B cell (primary cell): ENCODE results near the gene PCSK2. TPM values are rescaled to one million over a fixed set of nuclear protein-coding genes. Genes with fewer than 3 reads are reported as not detected.

ENCODE experiments used
- ATAC-seq: fragments of 200-7000 bp; cut with Tn5 transposase; one replicate; pipeline ENCODE4 v1.10.0; 2021; ENCODE audit warnings: low read depth, mild to moderate bottlenecking, moderate number of reproducible peaks, moderate library complexity
- CTCF ChIA-PET: fragments of 350-600 bp; sonication (Branson Sonifier 250); formaldehyde crosslinking; loops from one replicate; lab custom pipeline; 2021; ENCODE audit warnings: antibody characterized with exemption, inconsistent platforms; lab: Charles Lee
- POLR2A ChIA-PET: fragments of 350-600 bp; sonication (Branson Sonifier 250); formaldehyde crosslinking; loops from one replicate; lab custom pipeline; 2021; ENCODE audit warnings: antibody characterized with exemption; lab: Charles Lee
- DNase-seq: peaks from one replicate; pipeline ENCODE4 v3.0.0; 2013
- H2AFZ ChIP-seq: 2 replicates; pipeline ENCODE4 v1.6.1; 2012; ENCODE audit warnings: mild to moderate bottlenecking, low read depth, low read length; ENCODE audit not compliant: insufficient read depth, poor library complexity, severe bottlenecking
- H3K27ac ChIP-seq, 2 donors: 1 replicate in 1 of 2; 2 replicates in 1 of 2; pipeline ENCODE4 v1.5.1; 2012 to 2013; ENCODE audit warnings: low read length in 2 of 2, mild to moderate bottlenecking in 2 of 2, moderate library complexity in 1 of 2
- H3K27me3 ChIP-seq, 4 experiments: fragments of 200-600 bp in 1 of 4; sonication (generic) in 1 of 4; replicated peaks in 1 of 4; 1 replicate in 2 of 4; 2 replicates in 2 of 4; pipeline versions ENCODE4 v1.6.1 to v1.7.0; 2013 to 2016; ENCODE audit warnings: low read length in 3 of 4, mild to moderate bottlenecking in 2 of 4, mixed read lengths in 1 of 4, moderate library complexity in 1 of 4; ENCODE audit not compliant: insufficient read depth in 4 of 4, control insufficient read depth in 3 of 4; ENCODE audit errors: control extremely low read depth in 1 of 4
- H3K36me3 ChIP-seq, 2 experiments: replicated peaks in 1 of 2; 1 replicate in 1 of 2; 2 replicates in 1 of 2; pipeline versions ENCODE4 v1.6.1 to v1.7.1; 2013; ENCODE audit warnings: low read length in 1 of 2; ENCODE audit not compliant: insufficient read depth in 2 of 2, control insufficient read depth in 1 of 2; ENCODE audit errors: control extremely low read depth in 1 of 2, extremely low read depth in 1 of 2
- H3K4me1 ChIP-seq, 2 donors: fragments of 200-600 bp in 1 of 2; sonication (generic) in 1 of 2; 1 replicate in 1 of 2; 2 replicates in 1 of 2; pipeline versions ENCODE4 v1.5.1 to v1.6.1; 2013 to 2017; ENCODE audit warnings: low read length in 2 of 2; ENCODE audit not compliant: control insufficient read depth in 2 of 2, insufficient read depth in 2 of 2
- H3K4me2 ChIP-seq: replicated peaks from 2 replicates; pipeline ENCODE3; 2012; ENCODE audit warnings: mild to moderate bottlenecking, low read depth, low read length; ENCODE audit not compliant: poor library complexity, severe bottlenecking
- H3K4me3 ChIP-seq, 5 experiments: fragments of 200-600 bp in 1 of 5; sonication (generic) in 1 of 5; 1 replicate in 3 of 5; 2 replicates in 2 of 5; pipeline versions ENCODE4 v1.5.1 to v1.7.0; 2011 to 2016; ENCODE audit warnings: low read length in 4 of 5, mild to moderate bottlenecking in 4 of 5, low read depth in 2 of 5, control low read depth in 1 of 5, moderate library complexity in 1 of 5; ENCODE audit not compliant: insufficient read depth in 1 of 5; ENCODE audit errors: control extremely low read depth in 1 of 5, extremely low read depth in 1 of 5
- H3K79me2 ChIP-seq: fragments of 200-600 bp; sonication (generic); one replicate; pipeline ENCODE4 v1.6.0; 2016; ENCODE audit warnings: low read length; ENCODE audit not compliant: control insufficient read depth, insufficient read depth
- H3K9ac ChIP-seq: fragments of 200-600 bp; sonication (generic); 2 replicates; pipeline ENCODE4 v1.6.1; 2017; ENCODE audit warnings: mild to moderate bottlenecking, low read length, moderate library complexity
- H3K9me3 ChIP-seq, 3 donors: one replicate each; pipeline versions ENCODE4 v1.6.1 to v1.7.1; 2013; ENCODE audit warnings: low read length in 2 of 3; ENCODE audit not compliant: control insufficient read depth in 2 of 3, insufficient read depth in 1 of 3; ENCODE audit errors: control extremely low read depth in 1 of 3
- H4K20me1 ChIP-seq: 2 replicates; pipeline ENCODE4 v1.6.0; 2012; ENCODE audit warnings: mild to moderate bottlenecking, low read length; ENCODE audit not compliant: insufficient read depth, control insufficient read depth, poor library complexity, severe bottlenecking
- H3K27ac Mint-ChIP-seq: one replicate; pipeline ENCODE4 v1.8.0; 2021; ENCODE audit warnings: mixed read lengths
- H3K27me3 Mint-ChIP-seq: one replicate; pipeline ENCODE4 v1.8.0; 2021; ENCODE audit warnings: mixed read lengths
- H3K4me1 Mint-ChIP-seq: one replicate; pipeline ENCODE4 v1.8.0; 2021; ENCODE audit warnings: mixed read lengths
- H3K4me3 Mint-ChIP-seq: one replicate; pipeline ENCODE4 v1.8.0; 2021; ENCODE audit warnings: mixed read lengths
- H3K9me3 Mint-ChIP-seq: one replicate; pipeline ENCODE4 v1.8.0; 2022; ENCODE audit warnings: mixed read lengths; ENCODE audit not compliant: insufficient read depth
- CTCF ChIP-seq: fragments of 200-600 bp; IDR thresholded peaks from one replicate; pipeline ENCODE4 v1.8.0; 2022; ENCODE audit warnings: antibody characterized with exemption, mild to moderate bottlenecking
- EZH2 ChIP-seq: IDR thresholded peaks from 2 replicates; pipeline ENCODE4 v1.6.1; 2012; ENCODE audit warnings: borderline replicate concordance, low read depth, mild to moderate bottlenecking, moderate library complexity, low read length; ENCODE audit not compliant: insufficient read depth, poor library complexity, severe bottlenecking
- WGBS: methylation state at CpG from one replicate; pipeline ENCODE4 v1.1.5; 2013; ENCODE audit warnings: missing lambda C conversion rate; ENCODE audit not compliant: insufficient coverage; 5-methylcytosine and 5-hydroxymethylcytosine counted together
- intact Hi-C: fragments of 100-400 bp; cut with micrococcal nuclease; formaldehyde crosslinking; loops from one replicate; pipeline ENCODE4 v1.10.0; 2022
- polyA plus RNA-seq: library from polyadenylated mRNA; depleted of rRNA; stranded (reverse); fragments of >200 nt; gene quantifications from 2 replicates; pipeline ENCODE4 v1.2.3, GENCODE V29; 2012
- total RNA-seq, 2 donors: library from RNA; stranded (reverse); fragments of 120-200 nt in 1 of 2; gene quantifications; 1 replicate in 1 of 2; 2 replicates in 1 of 2; pipeline versions ENCODE4 v1.2.3 to v1.2.4, GENCODE V29; 2013 to 2022

The PCSK2 gene
- total and polyA plus RNA-seq, 2 donors (not counting 1 experiment from before 2014, with no cell fraction given), result not detected

- no peak for ATAC-seq
- Histone ChIP-seq H3K4me1 (no peaks in the 10 kb centered on the region), H3K27me3 (peaks cover 0 to 7% (median 0%) of the 10 kb centered on the region in 4 experiments), H3K36me3 (no peaks in the 10 kb centered on the region), H4K20me1 (no peaks in the 10 kb centered on the region), H3K27ac (no peak overlapping the region), H3K4me2 (no peak overlapping the region), H2AFZ (no peak overlapping the region), H3K79me2 (no peaks in the 10 kb centered on the region), H3K4me3 (no peak overlapping the region), H3K9me3 (peaks cover 0 to 8% (median 0%) of the 10 kb centered on the region in 3 donors), H3K9ac (no peak overlapping the region)
- no peak for TF ChIP-seq EZH2
- no peak for TF ChIP-seq CTCF
- Mint-ChIP-seq H3K4me3 (no peak overlapping the region), H3K27ac (no peak overlapping the region), H3K4me1 (no peaks in the 10 kb centered on the region), H3K27me3 (peaks cover 29% of the 10 kb centered on the region), H3K9me3 (peaks cover 3% of the 10 kb centered on the region)
- DNase-seq, result no peak
- WGBS, result 77% methylated on average over 8 of the region's 8 CpGs
- intact Hi-C loops, result no loop called here
- ChIA-PET POLR2A (no interaction called here), CTCF (interaction anchor here (0.8 to 1.2 kb wide), 2 partner anchors 9 to 10 kb away, joined by 3 read pairs; no protein-coding TSS in a partner anchor)
Measured at GRCh38 chr20:17439616-17440296, 212.9 kb downstream of the PCSK2 start.

GRCh38 chr20:17441745-17442144, 214.9 kb downstream of the PCSK2 start:
- Mint-ChIP-seq H3K27ac (no peak overlapping the region), H3K4me1 (no peaks in the 10 kb centered on the region), H3K4me3 (no peak overlapping the region), H3K9me3 (peaks cover 3% of the 10 kb centered on the region), H3K27me3 (peaks cover 28% of the 10 kb centered on the region)
- TF ChIP-seq EZH2 (no peak), CTCF (no peak)
- WGBS, result no CpG with 5 or more reads among the region's 1 CpG
- Histone ChIP-seq H3K4me3 (no peak overlapping the region), H3K9ac (no peak overlapping the region), H3K9me3 (peaks cover 0 to 8% (median 0%) of the 10 kb centered on the region in 3 donors), H3K27ac (no peak overlapping the region), H2AFZ (no peak overlapping the region), H3K79me2 (no peaks in the 10 kb centered on the region), H3K4me1 (no peaks in the 10 kb centered on the region), H3K36me3 (no peaks in the 10 kb centered on the region), H4K20me1 (no peaks in the 10 kb centered on the region), H3K4me2 (no peak overlapping the region), H3K27me3 (peaks cover 0 to 7% (median 0%) of the 10 kb centered on the region in 4 experiments)
- no peak for ATAC-seq
- intact Hi-C loops, result no loop called here
- DNase-seq, result no peak
- ChIA-PET POLR2A (no interaction called here), CTCF (interaction anchor here (1.2 to 2.2 kb wide), 2 partner anchors 10 to 11 kb away, joined by 3 to 8 read pairs; no protein-coding TSS in a partner anchor)
